RWPE1 (cell line): ENCODE measurements around the gene MYO1D.

ENCODE experiments used
- CTCF ChIA-PET: fragments of 350-600 bp; sonication (Branson Sonifier 250); formaldehyde crosslinking; extraction: SDS; loops from one replicate; lab custom pipeline; 2021; lab: Yijun Ruan, JAX
- POLR2A ChIA-PET: fragments of 400-600 bp; formaldehyde crosslinking; extraction: SDS; loops from one replicate; lab custom pipeline; 2020; ENCODE audit warnings: antibody characterized with exemption; ENCODE audit not compliant: low non-redundant PET; lab: Yijun Ruan, JAX
- DNase-seq: peaks from one replicate; pipeline ENCODE4 v3.0.0; 2012; ENCODE audit warnings: low spot score
- H3K27ac ChIP-seq: fragments of 450-650 bp; 2 replicates; pipeline ENCODE4 v1.5.1; 2017
- CTCF ChIP-seq: fragments of 450-650 bp; conservative IDR thresholded peaks from 2 replicates; pipeline ENCODE4 v1.5.1; 2017; ENCODE audit warnings: low read depth, mild to moderate bottlenecking

The MYO1D gene

GRCh38 chr17:32769846-32770245, 107.1 kb downstream of the MYO1D start:
- H3K27ac ChIP-seq = no peak overlapping the region
- DNase-seq = peak; percentile 50
- peak; percentile 30 for TF ChIP-seq CTCF
- CTCF ChIA-PET = interaction anchor here (0.6 to 1.3 kb wide), 7 partner anchors 34 to 288 kb away, joined by 3 to 6 read pairs (median 3); partner anchors contain the start of gene MYO1D
- POLR2A ChIA-PET = no interaction called here

DNA sequence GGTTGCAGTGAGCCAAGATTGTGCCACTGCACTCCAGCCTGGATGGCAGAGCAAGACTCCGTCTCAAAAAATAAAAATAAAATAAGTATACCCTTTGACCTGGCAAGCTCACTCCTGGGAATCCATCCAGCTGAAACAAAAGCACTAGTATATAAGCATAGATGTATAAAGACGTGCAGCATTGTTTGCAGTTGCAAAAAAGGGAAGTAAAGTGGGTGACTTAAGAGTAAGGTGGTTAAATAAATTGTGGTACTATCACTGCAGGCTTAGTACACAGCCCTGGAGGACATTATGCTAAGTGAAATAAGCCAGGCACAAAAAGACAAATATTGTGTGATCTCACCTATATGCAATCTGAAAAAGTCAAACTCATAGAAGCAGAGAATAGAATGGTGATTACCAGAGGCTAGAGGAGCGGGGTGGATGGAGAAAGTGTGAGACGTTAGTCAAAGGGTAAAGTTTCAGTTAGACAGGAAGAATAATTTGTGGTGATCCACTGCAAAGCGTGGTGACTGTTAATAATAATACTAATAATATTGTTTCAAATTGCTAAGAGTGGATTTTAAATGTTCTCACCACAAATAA, 113.0 kb downstream of the MYO1D start:
- no peak for TF ChIP-seq CTCF
- DNase-seq = no peak
- H3K27ac ChIP-seq = no peak overlapping the region
- POLR2A ChIA-PET = no interaction called here
- CTCF ChIA-PET = interaction anchor here (1.3 kb wide), 1 partner anchor 280 kb away, joined by 4 read pairs; no protein-coding TSS in a partner anchor

- DNase-seq = no peak
- no peak overlapping the region for H3K27ac ChIP-seq
- POLR2A ChIA-PET = no interaction called here
- CTCF ChIA-PET = no interaction called here
- TF ChIP-seq CTCF = no peak
Observed at GRCh38 chr17:32759476-32759875, 117.4 kb downstream of the MYO1D start.

- no peak for DNase-seq
- POLR2A ChIA-PET = no interaction called here
- H3K27ac ChIP-seq = no peak overlapping the region
- TF ChIP-seq CTCF = no peak
- CTCF ChIA-PET = interaction anchor here (0.7 to 1.2 kb wide), 3 partner anchors 82 to 312 kb away, joined by 3 to 7 read pairs (median 3); no protein-coding TSS in a partner anchor
Observed at GRCh38 chr17:32757963-32758362, 119.0 kb downstream of the MYO1D start.

- no peak for TF ChIP-seq CTCF
- ChIA-PET POLR2A (no interaction called here), CTCF (interaction anchor here (0.6 to 1.2 kb wide), 5 partner anchors 69 to 994 kb away, joined by 3 to 4 read pairs (median 4); no protein-coding TSS in a partner anchor)
- DNase-seq = no peak
- no peak overlapping the region for H3K27ac ChIP-seq
Observed at GRCh38 chr17:32756696-32757095, 120.2 kb downstream of the MYO1D start.

DNA sequence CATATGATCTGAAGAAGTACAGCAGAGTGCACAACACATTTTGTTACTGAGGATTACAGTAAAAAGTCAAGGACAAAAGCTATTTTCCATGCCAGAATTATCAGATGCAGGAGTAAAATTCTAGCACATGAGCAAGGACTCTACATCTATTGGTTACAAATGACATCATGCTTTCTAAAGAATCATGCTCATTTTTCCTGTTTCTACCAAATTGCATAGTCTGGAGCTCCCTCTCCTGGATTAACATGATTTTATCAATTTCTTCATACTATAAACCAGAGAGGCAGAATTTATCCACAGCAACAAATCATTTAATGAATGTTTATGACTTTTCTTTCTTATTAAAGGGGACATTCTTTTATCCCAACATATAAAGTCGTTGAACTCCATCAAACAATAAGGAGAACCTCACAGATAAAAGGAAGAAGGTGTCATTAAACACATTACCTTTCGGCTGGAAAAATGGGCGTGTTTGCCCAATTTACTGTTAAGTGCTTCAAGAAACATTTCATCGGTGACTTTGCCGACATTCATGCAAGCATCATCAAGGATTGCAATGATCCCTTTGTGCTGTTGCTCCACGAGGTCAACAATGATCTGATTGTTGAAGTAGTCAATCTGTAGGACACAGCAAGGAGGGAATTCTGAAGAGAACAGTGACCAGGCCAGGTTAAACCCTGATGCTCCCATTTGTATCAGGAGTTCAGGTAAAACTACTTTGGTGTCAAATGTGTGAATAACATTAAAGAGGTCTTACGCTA, 121.7 kb downstream of the MYO1D start:
- CTCF ChIA-PET = interaction anchor here (0.6 to 1.1 kb wide), 6 partner anchors 28 to 292 kb away, joined by 3 to 10 read pairs (median 3); no protein-coding TSS in a partner anchor
- DNase-seq = peak; percentile 64
- TF ChIP-seq CTCF = peak; percentile 54

More for the DNA sequence above, 121.7 kb downstream of the MYO1D start:
- POLR2A ChIA-PET = no interaction called here
- H3K27ac ChIP-seq = no peak overlapping the region
